ENCODE data around the gene SLC12A9.

The SLC12A9 gene

GRCh38 chr7:100885440-100886141 lies 33.1 kb downstream of the SLC12A9 start:
- no peak overlapping the region for H3K4me3 ChIP-seq (ENCODE audit: low read depth, low read length)
- no peak for DNase-seq (ENCODE audit: low read depth)
- TF ChIP-seq, protein P1, sequence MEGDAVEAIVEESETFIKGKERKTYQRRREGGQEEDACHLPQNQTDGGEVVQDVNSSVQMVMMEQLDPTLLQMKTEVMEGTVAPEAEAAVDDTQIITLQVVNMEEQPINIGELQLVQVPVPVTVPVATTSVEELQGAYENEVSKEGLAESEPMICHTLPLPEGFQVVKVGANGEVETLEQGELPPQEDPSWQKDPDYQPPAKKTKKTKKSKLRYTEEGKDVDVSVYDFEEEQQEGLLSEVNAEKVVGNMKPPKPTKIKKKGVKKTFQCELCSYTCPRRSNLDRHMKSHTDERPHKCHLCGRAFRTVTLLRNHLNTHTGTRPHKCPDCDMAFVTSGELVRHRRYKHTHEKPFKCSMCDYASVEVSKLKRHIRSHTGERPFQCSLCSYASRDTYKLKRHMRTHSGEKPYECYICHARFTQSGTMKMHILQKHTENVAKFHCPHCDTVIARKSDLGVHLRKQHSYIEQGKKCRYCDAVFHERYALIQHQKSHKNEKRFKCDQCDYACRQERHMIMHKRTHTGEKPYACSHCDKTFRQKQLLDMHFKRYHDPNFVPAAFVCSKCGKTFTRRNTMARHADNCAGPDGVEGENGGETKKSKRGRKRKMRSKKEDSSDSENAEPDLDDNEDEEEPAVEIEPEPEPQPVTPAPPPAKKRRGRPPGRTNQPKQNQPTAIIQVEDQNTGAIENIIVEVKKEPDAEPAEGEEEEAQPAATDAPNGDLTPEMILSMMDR (IDR thresholded peaks at IDR 0.05; ENCODE audit: low read depth, low read length, missing control alignments): no peak

GRCh38 chr7:100886142-100886935 lies 33.8 kb downstream of the SLC12A9 start:
- DNase-seq (ENCODE audit: low read depth): no peak
- TF ChIP-seq, protein P1 (IDR thresholded peaks at IDR 0.05; ENCODE audit: low read depth, low read length, missing control alignments): no peak
- H3K4me3 ChIP-seq (ENCODE audit: low read depth, low read length): no peak overlapping the region

- DNase-seq (ENCODE audit: low read depth): no peak
- peak overlapping the region; percentile 11; the same call in 1 of the 2 replicates for H3K4me3 ChIP-seq (ENCODE audit: low read depth, low read length)
- TF ChIP-seq, protein P1 (IDR thresholded peaks at IDR 0.05; ENCODE audit: low read depth, low read length, missing control alignments): no peak
Observed at GRCh38 chr7:100886936-100887515, 34.5 kb downstream of the SLC12A9 start.

DNA sequence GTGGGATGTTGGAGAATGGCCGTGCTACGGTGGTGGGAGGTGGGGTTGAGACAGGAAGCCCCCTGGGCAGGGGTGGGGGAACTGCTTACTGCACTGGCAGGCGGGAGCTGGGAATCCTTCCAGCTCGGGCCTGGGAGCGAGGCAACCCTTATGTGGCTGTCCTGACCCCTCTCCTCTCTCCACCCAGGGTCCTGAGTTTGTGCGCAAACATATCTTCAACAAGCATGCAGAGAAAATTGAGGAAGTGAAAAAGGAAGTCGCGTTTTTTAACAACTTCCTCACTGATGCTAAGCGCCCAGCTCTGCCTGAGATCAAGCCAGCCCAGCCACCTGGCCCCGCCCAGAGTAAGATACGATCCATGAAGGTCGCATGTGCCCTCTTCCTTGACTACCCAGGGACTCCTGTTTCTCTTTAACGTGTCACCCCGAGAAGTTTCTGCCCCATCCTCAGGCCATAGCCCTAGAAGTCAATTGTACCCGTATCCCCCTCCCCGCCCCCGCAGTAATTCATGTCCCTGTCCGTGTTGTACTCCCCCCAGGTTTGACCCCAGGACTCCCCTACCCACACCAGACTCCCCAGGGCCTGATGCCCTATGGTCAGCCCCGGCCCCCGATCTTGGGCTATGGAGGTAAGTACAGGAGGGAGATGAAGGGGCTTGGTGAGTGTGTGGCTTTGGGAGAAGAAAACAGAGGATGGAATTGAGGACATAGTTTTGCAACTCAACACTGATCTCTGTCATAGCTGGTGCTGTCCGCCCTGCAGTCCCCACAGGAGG lies 35.2 kb downstream of the SLC12A9 start:
- peak overlapping the region; percentile 90 for H3K4me3 ChIP-seq (ENCODE audit: low read depth, low read length)
- TF ChIP-seq, protein P1 (IDR thresholded peaks at IDR 0.05; ENCODE audit: low read depth, low read length, missing control alignments): no peak
- DNase-seq (ENCODE audit: low read depth): peak; percentile 61

GRCh38 chr7:100888291-100888987 lies 35.9 kb downstream of the SLC12A9 start:
- H3K4me3 ChIP-seq (ENCODE audit: low read depth, low read length): peak overlapping the region; percentile 90
- no peak for DNase-seq (ENCODE audit: low read depth)
- TF ChIP-seq, protein P1 (IDR thresholded peaks at IDR 0.05; ENCODE audit: low read depth, low read length, missing control alignments): no peak
